Neural cell (in vitro differentiated cells): Measurements from ENCODE around the gene BPIFB6. TPM values are rescaled to one million over a fixed set of nuclear protein-coding genes. Genes with fewer than 3 reads are reported as not detected.

ENCODE experiments used
- H2AFZ ChIP-seq: fragments of 200-600, 300-800 bp; sonication (generic), shearing (Covaris generic); 2 replicates; pipeline ENCODE4 v1.6.0; 2014; ENCODE audit warnings: low read depth, mild to moderate bottlenecking, antibody characterized with exemption, low read length, moderate library complexity
- H3F3A ChIP-seq: fragments of 200-600 bp; shearing (Covaris generic); 2 replicates; pipeline ENCODE4 v1.6.1; 2016; ENCODE audit warnings: mild to moderate bottlenecking, moderate library complexity, mixed read lengths, antibody characterized with exemption, low read length; ENCODE audit not compliant: insufficient read depth, poor library complexity, severe bottlenecking
- H3K27ac ChIP-seq: fragments of 200-600, 300-800 bp; sonication (generic), shearing (Covaris generic); 2 replicates; pipeline ENCODE4 v1.5.1; 2014; ENCODE audit warnings: mild to moderate bottlenecking, low read length, moderate library complexity
- H3K27me3 ChIP-seq: fragments of 300-800, 200-600 bp; sonication (generic), shearing (Covaris generic); 2 replicates; pipeline ENCODE4 v1.6.0; 2014; ENCODE audit warnings: mild to moderate bottlenecking, low read depth, low read length, moderate library complexity; ENCODE audit not compliant: insufficient read depth
- H3K36me3 ChIP-seq: fragments of 300-800, 200-600 bp; sonication (generic), shearing (Covaris generic); 2 replicates; pipeline ENCODE4 v1.5.1; 2014; ENCODE audit warnings: mild to moderate bottlenecking, antibody characterized with exemption, low read length, moderate library complexity; ENCODE audit not compliant: insufficient read depth
- H3K4me2 ChIP-seq: fragments of 300-800, 200-600 bp; sonication (generic), shearing (Covaris generic); 2 replicates; pipeline ENCODE4 v1.6.0; 2014; ENCODE audit warnings: mild to moderate bottlenecking, low read length
- H3K4me3 ChIP-seq: fragments of 300-800, 200-600 bp; sonication (generic), shearing (Covaris generic); 2 replicates; pipeline ENCODE4 v1.5.1; 2014; ENCODE audit warnings: mild to moderate bottlenecking, low read length, moderate library complexity
- H3K79me2 ChIP-seq: fragments of 200-600 bp; shearing (Covaris generic); replicated peaks from 2 replicates; pipeline ENCODE4 v1.6.0; 2014; ENCODE audit warnings: mild to moderate bottlenecking, low read length, moderate library complexity; ENCODE audit not compliant: insufficient read depth
- H3K9ac ChIP-seq: fragments of 300-800, 200-600 bp; sonication (generic), shearing (Covaris generic); 2 replicates; pipeline ENCODE4 v1.6.1; 2016; ENCODE audit warnings: mild to moderate bottlenecking, low read length, mixed read lengths
- H3K9me2 ChIP-seq: fragments of 200-600 bp; shearing (Covaris generic); 2 replicates; pipeline ENCODE4 v1.6.1; 2016; ENCODE audit warnings: mild to moderate bottlenecking, low read length, mixed read lengths; ENCODE audit not compliant: insufficient read depth
- H3K9me3 ChIP-seq: fragments of 200-600, 300-800 bp; sonication (generic), shearing (Covaris generic); 2 replicates; pipeline ENCODE4 v1.6.1; 2016; ENCODE audit warnings: mild to moderate bottlenecking, mixed run types, low read length, moderate library complexity, mixed read lengths
- H4K20me1 ChIP-seq: fragments of 200-600 bp; shearing (Covaris generic); 2 replicates; pipeline ENCODE4 v1.6.1; 2016; ENCODE audit warnings: mild to moderate bottlenecking, mixed run types; ENCODE audit not compliant: insufficient read depth
- EP300 ChIP-seq: fragments of 450-650 bp; conservative IDR thresholded peaks from 2 replicates; pipeline ENCODE4 v1.6.1; 2014; ENCODE audit warnings: antibody characterized with exemption, mild to moderate bottlenecking, moderate library complexity; ENCODE audit not compliant: poor library complexity, severe bottlenecking
- EZH2 ChIP-seq: fragments of 200-600, 300-800 bp; shearing (Covaris generic), sonication (generic); IDR thresholded peaks from 2 replicates; pipeline ENCODE4 v1.6.1; 2014; ENCODE audit warnings: antibody characterized with exemption, low read length, borderline replicate concordance, mild to moderate bottlenecking; ENCODE audit not compliant: insufficient read depth, poor library complexity, severe bottlenecking
- MXI1 ChIP-seq: fragments of 450-650 bp; conservative IDR thresholded peaks from 2 replicates; pipeline ENCODE4 v1.6.1; 2014; ENCODE audit warnings: antibody characterized with exemption, mild to moderate bottlenecking; ENCODE audit not compliant: poor library complexity, severe bottlenecking
- POLR2AphosphoS5 ChIP-seq: IDR thresholded peaks from 2 replicates; pipeline ENCODE4 v1.6.1; 2012
- RAD21 ChIP-seq: fragments of 450-650 bp; conservative IDR thresholded peaks from 2 replicates; pipeline ENCODE4 v1.6.1; 2014; ENCODE audit warnings: antibody characterized with exemption, mild to moderate bottlenecking, moderate library complexity
- SMC3 ChIP-seq: fragments of 450-650 bp; conservative IDR thresholded peaks from 2 replicates; pipeline ENCODE4 v1.6.1; 2014; ENCODE audit warnings: antibody characterized with exemption, mild to moderate bottlenecking, moderate library complexity; ENCODE audit not compliant: poor library complexity
- TAF1 ChIP-seq: IDR thresholded peaks from 2 replicates; pipeline ENCODE4 v1.6.1; 2012; ENCODE audit warnings: low read depth
- polyA plus RNA-seq: library from polyadenylated mRNA; depleted of rRNA; stranded (reverse); fragments of >200 nt; gene quantifications from 2 replicates; pipeline ENCODE4 v1.2.3, GENCODE V29; 2014
- TF ChIP-seq, protein P1 (sequence below): IDR thresholded peaks from 2 replicates; pipeline ENCODE4 v1.6.1; 2012; ENCODE audit warnings: borderline replicate concordance
- TF ChIP-seq, protein P2 (sequence below): fragments of 450-650 bp; IDR thresholded peaks from 2 replicates; pipeline ENCODE4 v1.5.1; 2014; ENCODE audit warnings: antibody characterized with exemption, mild to moderate bottlenecking, moderate library complexity; ENCODE audit not compliant: poor library complexity, severe bottlenecking

Gene BPIFB6
- polyA plus RNA-seq, 1 donor from 2014 or later = not detected

DNA sequence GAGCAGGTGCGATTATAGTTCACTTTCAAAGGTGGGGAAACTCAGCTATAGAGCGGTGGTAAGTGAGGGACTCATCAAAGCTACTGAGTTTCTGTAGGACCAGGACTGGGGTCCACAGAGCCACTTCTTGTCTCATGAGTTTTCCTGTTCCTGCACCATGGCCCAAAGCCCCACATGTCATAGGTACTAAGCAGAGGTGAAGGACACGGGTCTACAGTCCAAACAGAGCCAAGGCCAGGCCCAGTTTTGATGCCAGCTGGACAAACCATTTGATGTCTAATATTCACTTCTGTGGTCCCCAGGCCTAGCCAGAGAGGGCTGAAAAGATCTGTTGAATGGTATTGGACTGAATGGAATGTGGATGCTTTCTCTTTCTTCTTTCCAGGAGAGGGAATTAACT is 11.0 kb downstream of the BPIFB6 start:
- no peaks in the 10 kb centered on the region for H3K9me3 ChIP-seq
- no peaks in the 10 kb centered on the region for H3F3A ChIP-seq
- no peak for TF ChIP-seq RAD21
- TF ChIP-seq, protein P1, sequence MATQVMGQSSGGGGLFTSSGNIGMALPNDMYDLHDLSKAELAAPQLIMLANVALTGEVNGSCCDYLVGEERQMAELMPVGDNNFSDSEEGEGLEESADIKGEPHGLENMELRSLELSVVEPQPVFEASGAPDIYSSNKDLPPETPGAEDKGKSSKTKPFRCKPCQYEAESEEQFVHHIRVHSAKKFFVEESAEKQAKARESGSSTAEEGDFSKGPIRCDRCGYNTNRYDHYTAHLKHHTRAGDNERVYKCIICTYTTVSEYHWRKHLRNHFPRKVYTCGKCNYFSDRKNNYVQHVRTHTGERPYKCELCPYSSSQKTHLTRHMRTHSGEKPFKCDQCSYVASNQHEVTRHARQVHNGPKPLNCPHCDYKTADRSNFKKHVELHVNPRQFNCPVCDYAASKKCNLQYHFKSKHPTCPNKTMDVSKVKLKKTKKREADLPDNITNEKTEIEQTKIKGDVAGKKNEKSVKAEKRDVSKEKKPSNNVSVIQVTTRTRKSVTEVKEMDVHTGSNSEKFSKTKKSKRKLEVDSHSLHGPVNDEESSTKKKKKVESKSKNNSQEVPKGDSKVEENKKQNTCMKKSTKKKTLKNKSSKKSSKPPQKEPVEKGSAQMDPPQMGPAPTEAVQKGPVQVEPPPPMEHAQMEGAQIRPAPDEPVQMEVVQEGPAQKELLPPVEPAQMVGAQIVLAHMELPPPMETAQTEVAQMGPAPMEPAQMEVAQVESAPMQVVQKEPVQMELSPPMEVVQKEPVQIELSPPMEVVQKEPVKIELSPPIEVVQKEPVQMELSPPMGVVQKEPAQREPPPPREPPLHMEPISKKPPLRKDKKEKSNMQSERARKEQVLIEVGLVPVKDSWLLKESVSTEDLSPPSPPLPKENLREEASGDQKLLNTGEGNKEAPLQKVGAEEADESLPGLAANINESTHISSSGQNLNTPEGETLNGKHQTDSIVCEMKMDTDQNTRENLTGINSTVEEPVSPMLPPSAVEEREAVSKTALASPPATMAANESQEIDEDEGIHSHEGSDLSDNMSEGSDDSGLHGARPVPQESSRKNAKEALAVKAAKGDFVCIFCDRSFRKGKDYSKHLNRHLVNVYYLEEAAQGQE = no peak
- no peak overlapping the region for H2AFZ ChIP-seq
- no peaks in the 10 kb centered on the region for H3K9me2 ChIP-seq
- H3K4me3 ChIP-seq = no peak overlapping the region
- H4K20me1 ChIP-seq = no peaks in the 10 kb centered on the region
- no peak overlapping the region for H3K27ac ChIP-seq
- H3K79me2 ChIP-seq = no peaks in the 10 kb centered on the region
- no peaks in the 10 kb centered on the region for H3K36me3 ChIP-seq
- H3K9ac ChIP-seq = no peak overlapping the region
- no peak overlapping the region for H3K4me2 ChIP-seq
- H3K27me3 ChIP-seq = no peaks in the 10 kb centered on the region

DNA sequence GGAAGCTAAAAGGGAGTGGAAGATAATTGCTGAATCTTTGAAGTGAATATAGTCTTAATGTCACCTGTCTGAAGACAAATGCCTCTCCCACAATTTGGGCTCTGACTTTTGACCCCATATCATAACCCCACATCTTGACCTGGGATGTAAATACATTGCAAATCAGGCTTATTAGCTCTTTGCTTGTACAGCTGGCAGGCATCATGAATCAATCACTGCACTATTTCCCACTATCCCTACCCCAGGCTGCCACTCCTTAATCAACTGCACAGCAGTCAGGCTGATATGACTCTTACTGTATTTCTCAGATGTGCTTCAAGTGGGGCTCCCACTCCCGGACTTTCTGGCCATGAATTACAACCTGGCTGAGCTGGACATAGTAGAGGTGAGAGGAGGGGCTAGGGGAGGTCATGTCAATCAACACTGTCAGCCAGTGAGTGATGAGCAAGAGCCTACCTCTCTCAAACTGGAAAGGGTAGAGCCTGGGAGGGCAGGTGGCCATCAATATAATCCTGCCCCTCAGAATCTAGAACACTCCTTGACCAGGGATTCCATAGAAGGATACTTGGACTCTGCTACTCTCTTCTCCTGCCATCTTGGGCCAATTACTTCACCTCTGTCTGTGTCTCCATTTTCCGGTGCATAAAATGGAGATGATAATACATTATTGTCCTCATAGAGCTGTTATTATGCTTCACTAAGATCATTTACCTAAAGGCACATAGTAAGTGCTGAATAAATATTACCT is 11.7 kb downstream of the BPIFB6 start:
- Histone ChIP-seq H2AFZ (no peak overlapping the region), H3F3A (no peaks in the 10 kb centered on the region), H3K36me3 (no peaks in the 10 kb centered on the region), H3K4me2 (no peak overlapping the region), H3K9me3 (no peaks in the 10 kb centered on the region), H4K20me1 (no peaks in the 10 kb centered on the region), H3K79me2 (no peaks in the 10 kb centered on the region), H3K4me3 (no peak overlapping the region), H3K9me2 (no peaks in the 10 kb centered on the region), H3K27ac (no peak overlapping the region), H3K9ac (no peak overlapping the region), H3K27me3 (no peaks in the 10 kb centered on the region)
- TF ChIP-seq EZH2 = no peak
- no peak for TF ChIP-seq EP300
- TF ChIP-seq, protein P2, sequence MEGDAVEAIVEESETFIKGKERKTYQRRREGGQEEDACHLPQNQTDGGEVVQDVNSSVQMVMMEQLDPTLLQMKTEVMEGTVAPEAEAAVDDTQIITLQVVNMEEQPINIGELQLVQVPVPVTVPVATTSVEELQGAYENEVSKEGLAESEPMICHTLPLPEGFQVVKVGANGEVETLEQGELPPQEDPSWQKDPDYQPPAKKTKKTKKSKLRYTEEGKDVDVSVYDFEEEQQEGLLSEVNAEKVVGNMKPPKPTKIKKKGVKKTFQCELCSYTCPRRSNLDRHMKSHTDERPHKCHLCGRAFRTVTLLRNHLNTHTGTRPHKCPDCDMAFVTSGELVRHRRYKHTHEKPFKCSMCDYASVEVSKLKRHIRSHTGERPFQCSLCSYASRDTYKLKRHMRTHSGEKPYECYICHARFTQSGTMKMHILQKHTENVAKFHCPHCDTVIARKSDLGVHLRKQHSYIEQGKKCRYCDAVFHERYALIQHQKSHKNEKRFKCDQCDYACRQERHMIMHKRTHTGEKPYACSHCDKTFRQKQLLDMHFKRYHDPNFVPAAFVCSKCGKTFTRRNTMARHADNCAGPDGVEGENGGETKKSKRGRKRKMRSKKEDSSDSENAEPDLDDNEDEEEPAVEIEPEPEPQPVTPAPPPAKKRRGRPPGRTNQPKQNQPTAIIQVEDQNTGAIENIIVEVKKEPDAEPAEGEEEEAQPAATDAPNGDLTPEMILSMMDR = no peak
- TF ChIP-seq TAF1 = no peak
- TF ChIP-seq RAD21 = no peak
- no peak for TF ChIP-seq POLR2AphosphoS5
- TF ChIP-seq MXI1 = no peak
- TF ChIP-seq, protein P1 = no peak
- no peak for TF ChIP-seq SMC3
